ENCODE results near the gene TULP4.

GRCh38 chr6:158268361-158269147 lies 43.7 kb upstream of the TULP4 start:
- TF ChIP-seq CTCF (IDR thresholded peaks at IDR 0.05) (no peak), EP300 (IDR thresholded peaks at IDR 0.05) (no peak), POLR2A (IDR thresholded peaks at IDR 0.05) (no peak), POLR2AphosphoS5 (IDR thresholded peaks at IDR 0.05) (no peak)
